Sigmoid colon (tissue), 7 donors: ENCODE data around the gene ADAMTSL1. TPM values are rescaled to one million over a fixed set of nuclear protein-coding genes. Genes with fewer than 3 reads are reported as not detected.

Experiments used
- DNase-seq: peaks from one replicate; pipeline ENCODE4 v3.0.0-alpha.2; 2019
- H3K27ac ChIP-seq, 4 donors: fragments of 200-600 bp; sonication (generic); one replicate each; pipeline ENCODE4 v1.5.1; 2016 to 2019; ENCODE audit warnings: mild to moderate bottlenecking in 1 of 4
- H3K27me3 ChIP-seq, 3 donors: fragments of 200-600 bp; sonication (generic); one replicate each; pipeline ENCODE4 v1.5.1; 2019; ENCODE audit warnings: mild to moderate bottlenecking in 1 of 3
- H3K36me3 ChIP-seq, 4 donors: fragments of 200-600 bp; sonication (generic); one replicate each; pipeline ENCODE4 v1.5.1; 2016 to 2019
- H3K4me1 ChIP-seq, 4 donors: fragments of 200-600 bp; sonication (generic); one replicate each; pipeline ENCODE4 v1.5.1; 2017 to 2019
- H3K4me3 ChIP-seq, 4 donors: fragments of 200-600 bp; sonication (generic); one replicate each; pipeline ENCODE4 v1.5.1; 2017 to 2019; ENCODE audit warnings: mild to moderate bottlenecking in 2 of 4, moderate library complexity in 1 of 4
- H3K9me3 ChIP-seq, 4 donors: fragments of 200-600 bp in 3 of 4; sonication (generic) in 3 of 4; one replicate each; pipeline versions ENCODE4 v1.5.1 to v1.6.1; 2013 to 2019
- CTCF ChIP-seq, 4 experiments: fragments of 450-650 bp in 3 of 4; fragments of 200-600 bp in 1 of 4; IDR thresholded peaks; one replicate each; pipeline ENCODE4 v1.5.1; 2016 to 2019; ENCODE audit warnings: antibody characterized with exemption in 4 of 4, mild to moderate bottlenecking in 3 of 4, moderate library complexity in 2 of 4
- EP300 ChIP-seq, 4 donors: sonication (generic); formaldehyde crosslinking; IDR thresholded peaks; one replicate each; pipeline ENCODE4 v1.6.1; 2017; ENCODE audit warnings: antibody characterized with exemption in 4 of 4
- POLR2A ChIP-seq, 2 donors: fragments of 450-650 bp; IDR thresholded peaks; one replicate each; pipeline ENCODE4 v1.6.1; 2016; ENCODE audit warnings: antibody characterized with exemption in 2 of 2, mild to moderate bottlenecking in 2 of 2, moderate library complexity in 2 of 2
- POLR2AphosphoS5 ChIP-seq, 4 donors: sonication (generic); formaldehyde crosslinking; IDR thresholded peaks; one replicate each; pipeline ENCODE4 v1.6.1; 2017; ENCODE audit warnings: antibody characterized with exemption in 4 of 4
- WGBS, 2 donors: extraction: QIAGEN DNeasy Blood & Tissue Kit; methylation state at CpG; one replicate each; pipeline ENCODE4 v1.1.7; 2013; 5-methylcytosine and 5-hydroxymethylcytosine counted together
- intact Hi-C: fragments of 100-400 bp; cut with DNase I; formaldehyde crosslinking; loops from one replicate; pipeline ENCODE4 v1.15.1; 2023
- polyA plus RNA-seq, 3 donors: library from polyadenylated mRNA; stranded (reverse); fragments of 200-250 nt; gene quantifications; one replicate each; pipeline ENCODE4 v1.2.3, GENCODE V29; 2013
- total RNA-seq, 4 donors: library from RNA; depleted of rRNA; stranded (reverse); fragments of >200 nt; gene quantifications; one replicate each; pipeline ENCODE4 v1.1.0, GENCODE V29; 2016
- donor health status: healthy with polysubstance abuse.
- donor health status: Bipolar disorder and iron deficiency.
- donor health status: healthy.

Gene ADAMTSL1
- total and polyA plus RNA-seq, 7 donors, result 1.4 to 13.6 (median 6.5) TPM

GRCh38 chr9:18516965-18517364 is 43.0 kb downstream of the ADAMTSL1 start:
- TF ChIP-seq EP300 (IDR thresholded peaks at IDR 0.05), result no peak
- no peak for TF ChIP-seq POLR2A (IDR thresholded peaks at IDR 0.05)
- TF ChIP-seq CTCF (IDR thresholded peaks at IDR 0.05), result no peak
- no peak for TF ChIP-seq POLR2AphosphoS5 (IDR thresholded peaks at IDR 0.05)

GRCh38 chr9:18520416-18521047 is 46.6 kb downstream of the ADAMTSL1 start:
- DNase-seq, result peak; percentile 69
- Histone ChIP-seq H3K9me3 (no peaks in the 10 kb centered on the region), H3K4me3 (no peak overlapping the region), H3K27me3 (no peaks in the 10 kb centered on the region), H3K36me3 (no peaks in the 10 kb centered on the region), H3K4me1 (no peaks in the 10 kb centered on the region), H3K27ac (no peak overlapping the region)
- intact Hi-C loops, result no loop called here
- no peak for TF ChIP-seq EP300 (IDR thresholded peaks at IDR 0.05)
- no peak for TF ChIP-seq POLR2AphosphoS5 (IDR thresholded peaks at IDR 0.05)
- no peak for TF ChIP-seq POLR2A (IDR thresholded peaks at IDR 0.05)
- TF ChIP-seq CTCF (IDR thresholded peaks at IDR 0.05), result no peak
- 87 to 94% methylated on average over 3 of the region's 3 CpGs for WGBS, 2 donors

More at GRCh38 chr9:18516965-18517364, 43.0 kb downstream of the ADAMTSL1 start:
- 66 to 67% methylated on average over 2 of the region's 2 CpGs for WGBS, 2 donors
- Histone ChIP-seq H3K27me3 (no peaks in the 10 kb centered on the region), H3K4me3 (no peak overlapping the region), H3K36me3 (no peaks in the 10 kb centered on the region), H3K9me3 (no peaks in the 10 kb centered on the region), H3K4me1 (no peaks in the 10 kb centered on the region), H3K27ac (no peak overlapping the region)
- DNase-seq, result no peak
- intact Hi-C loops, result no loop called here

GRCh38 chr9:18526685-18527084 is 52.7 kb downstream of the ADAMTSL1 start:
- DNase-seq, result no peak
- no peaks in the 10 kb centered on the region for H3K27me3 ChIP-seq
- intact Hi-C loops, result no loop called here
- no peak overlapping the region for H3K4me3 ChIP-seq
- no peak overlapping the region for H3K27ac ChIP-seq
- no peak for TF ChIP-seq POLR2A (IDR thresholded peaks at IDR 0.05)
- no peaks in the 10 kb centered on the region for H3K36me3 ChIP-seq
- no peaks in the 10 kb centered on the region for H3K4me1 ChIP-seq
- WGBS, 2 donors, result 94 to 95% methylated on average over 3 of the region's 3 CpGs
- peaks cover 0 to 4% (median 0%) of the 10 kb centered on the region in 4 donors for H3K9me3 ChIP-seq

- DNase-seq, result no peak
- TF ChIP-seq POLR2A (IDR thresholded peaks at IDR 0.05) (no peak), EP300 (IDR thresholded peaks at IDR 0.05) (no peak), POLR2AphosphoS5 (IDR thresholded peaks at IDR 0.05) (no peak), CTCF (IDR thresholded peaks at IDR 0.05) (no peak)
- H3K27me3 ChIP-seq, result no peaks in the 10 kb centered on the region
- no peaks in the 10 kb centered on the region for H3K36me3 ChIP-seq
- H3K9me3 ChIP-seq, result peaks cover 0 to 7% (median 4%) of the 10 kb centered on the region in 4 donors
- no peak overlapping the region for H3K4me3 ChIP-seq
- no peaks in the 10 kb centered on the region for H3K4me1 ChIP-seq
- intact Hi-C loops, result no loop called here
- H3K27ac ChIP-seq, result no peak overlapping the region
- 80 to 88% methylated on average over 7 of the region's 7 CpGs for WGBS, 2 donors
Observed at GRCh38 chr9:18531136-18532065, 57.4 kb downstream of the ADAMTSL1 start.

- H3K9me3 ChIP-seq, result peaks cover 0 to 7% (median 2%) of the 10 kb centered on the region in 4 donors
- WGBS, 2 donors, result 96 to 97% methylated on average over 2 of the region's 2 CpGs
- H3K36me3 ChIP-seq, result no peaks in the 10 kb centered on the region
- no peak for TF ChIP-seq POLR2A (IDR thresholded peaks at IDR 0.05)
- TF ChIP-seq EP300 (IDR thresholded peaks at IDR 0.05), result no peak
- TF ChIP-seq POLR2AphosphoS5 (IDR thresholded peaks at IDR 0.05), result no peak
- no peak for TF ChIP-seq CTCF (IDR thresholded peaks at IDR 0.05)
- H3K27me3 ChIP-seq, result no peaks in the 10 kb centered on the region
- H3K4me3 ChIP-seq, result no peak overlapping the region
- no peaks in the 10 kb centered on the region for H3K4me1 ChIP-seq
- intact Hi-C loops, result no loop called here
- H3K27ac ChIP-seq, result no peak overlapping the region
- no peak for DNase-seq
Observed at GRCh38 chr9:18534611-18535010, 60.7 kb downstream of the ADAMTSL1 start.
